LNCAP (cell line): ENCODE results near the gene CPEB4.

ENCODE experiments used
- CTCF ChIP-seq: fragments of 450-650 bp; IDR thresholded peaks from 2 replicates; pipeline ENCODE4 v1.5.1; 2017; ENCODE audit warnings: mild to moderate bottlenecking

Gene CPEB4

GRCh38 chr5:173907284-173907683, 19.1 kb downstream of the CPEB4 start:
- no peak for TF ChIP-seq CTCF

- no peak for TF ChIP-seq CTCF
These were observed 19.7 kb downstream of the CPEB4 start for GRCh38 chr5:173907686-173908371.

- no peak for TF ChIP-seq CTCF
These were observed 21.1 kb downstream of the CPEB4 start for GRCh38 chr5:173909199-173909598.

- TF ChIP-seq CTCF, result no peak
These were observed 22.1 kb downstream of the CPEB4 start for GRCh38 chr5:173910215-173910614.

GRCh38 chr5:173911623-173912022, 23.5 kb downstream of the CPEB4 start:
- TF ChIP-seq CTCF, result no peak

GRCh38 chr5:173913686-173914321, 25.7 kb downstream of the CPEB4 start:
- no peak for TF ChIP-seq CTCF

GRCh38 chr5:173915310-173916014, 27.3 kb downstream of the CPEB4 start:
- TF ChIP-seq CTCF, result no peak
